GM23338 (cell line): ENCODE measurements around the gene DDX20. TPM values are rescaled to one million over a fixed set of nuclear protein-coding genes. Genes with fewer than 3 reads are reported as not detected.

Experiments
- ATAC-seq: fragments of 200-7000 bp; cut with Tn5 transposase; 3 replicates; pipeline ENCODE4 v1.9.1; 2020
- DNase-seq: peaks from one replicate; pipeline ENCODE4 v3.0.0-alpha.2; 2015; ENCODE audit warnings: low spot score
- H2AFZ ChIP-seq: fragments of 200-600 bp; sonication (generic); 2 replicates; pipeline ENCODE4 v1.8.0; 2016; ENCODE audit warnings: antibody characterized with exemption, mild to moderate bottlenecking, moderate library complexity
- H3F3A ChIP-seq: fragments of 200-600 bp; sonication (generic); replicated peaks from 2 replicates; pipeline ENCODE4 v1.8.0; 2017; ENCODE audit warnings: antibody characterized with exemption, mixed run types, low read depth
- H3K27ac ChIP-seq: fragments of 200-600 bp; sonication (generic); 2 replicates; pipeline ENCODE4 v1.6.1; 2016; ENCODE audit warnings: low read depth
- H3K27me3 ChIP-seq: fragments of 200-600 bp; sonication (generic); 2 replicates; pipeline ENCODE4 v1.8.0; 2016; ENCODE audit warnings: mild to moderate bottlenecking, mixed run types, moderate library complexity; ENCODE audit not compliant: insufficient read depth
- H3K36me3 ChIP-seq: fragments of 200-600 bp; sonication (generic); 2 replicates; pipeline ENCODE4 v1.8.0; 2016; ENCODE audit warnings: mild to moderate bottlenecking; ENCODE audit not compliant: insufficient read depth
- H3K4me1 ChIP-seq: fragments of 200-600 bp; sonication (generic); 2 replicates; pipeline ENCODE4 v1.8.0; 2016; ENCODE audit warnings: mild to moderate bottlenecking, moderate library complexity; ENCODE audit not compliant: insufficient read depth
- H3K4me2 ChIP-seq: fragments of 200-600 bp; sonication (generic); 2 replicates; pipeline ENCODE4 v1.7.1; 2017; ENCODE audit warnings: mixed run types
- H3K4me3 ChIP-seq: fragments of 200-600 bp; sonication (generic); 2 replicates; pipeline ENCODE4 v1.6.1; 2016; ENCODE audit warnings: mixed run types
- H3K79me2 ChIP-seq: fragments of 200-600 bp; sonication (generic); replicated peaks from 2 replicates; pipeline ENCODE4 v1.8.0; 2017; ENCODE audit warnings: mild to moderate bottlenecking; ENCODE audit not compliant: insufficient read depth
- H3K9me2 ChIP-seq: fragments of 200-600 bp; sonication (generic); 2 replicates; pipeline ENCODE4 v1.8.0; 2017; ENCODE audit not compliant: insufficient read depth
- H4K20me1 ChIP-seq: fragments of 200-600 bp; sonication (generic); replicated peaks from 2 replicates; pipeline ENCODE4 v1.8.0; 2017; ENCODE audit warnings: mild to moderate bottlenecking; ENCODE audit not compliant: insufficient read depth
- H3K27ac Mint-ChIP-seq: 2 replicates; pipeline ENCODE4 v1.8.0; 2020; ENCODE audit warnings: inconsistent platforms, mild to moderate bottlenecking, moderate library complexity, mixed read lengths
- H3K27me3 Mint-ChIP-seq: 3 replicates; pipeline ENCODE4 v1.8.0; 2022; ENCODE audit warnings: low read depth, mild to moderate bottlenecking, moderate library complexity, mixed read lengths, inconsistent platforms; ENCODE audit not compliant: insufficient read depth, poor library complexity
- H3K36me3 Mint-ChIP-seq: 3 replicates; pipeline ENCODE4 v1.8.0; 2021; ENCODE audit warnings: low read depth, mild to moderate bottlenecking, inconsistent platforms, moderate library complexity, mixed read lengths
- H3K4me1 Mint-ChIP-seq: 3 replicates; pipeline ENCODE4 v1.8.0; 2020; ENCODE audit warnings: mild to moderate bottlenecking, inconsistent platforms, mixed read lengths
- H3K4me3 Mint-ChIP-seq: 3 replicates; pipeline ENCODE4 v1.8.0; 2021; ENCODE audit warnings: moderate library complexity, mild to moderate bottlenecking, inconsistent platforms, mixed read lengths
- H3K9me3 Mint-ChIP-seq: 3 replicates; pipeline ENCODE4 v1.8.0; 2020; ENCODE audit warnings: moderate library complexity, mild to moderate bottlenecking, inconsistent platforms, mixed read lengths
- CREB1 ChIP-seq: fragments of 250-450 bp; sonication (Bioruptor Pico); IDR thresholded peaks from 2 replicates; pipeline ENCODE4 v1.5.0; 2020; ENCODE audit warnings: low read depth, mild to moderate bottlenecking, moderate library complexity
- CTCF ChIP-seq, 2 experiments: fragments of 200-600 bp in 1 of 2; sonication (generic) in 1 of 2; conservative IDR thresholded peaks; 2 replicates each; pipeline versions ENCODE4 v1.5.1 to v1.6.1; 2016 to 2017; ENCODE audit warnings: antibody characterized with exemption in 2 of 2, low read depth in 2 of 2, mild to moderate bottlenecking in 2 of 2, moderate library complexity in 1 of 2
- ETS1 ChIP-seq: IDR thresholded peaks from 2 replicates; pipeline ENCODE4 v1.6.1; 2016; ENCODE audit warnings: antibody characterized with exemption
- EZH2 ChIP-seq: fragments of 200-600 bp; sonication (generic); IDR thresholded peaks from one replicate; pipeline ENCODE4 v1.8.0; 2017; ENCODE audit warnings: antibody characterized with exemption, mild to moderate bottlenecking, low read depth; ENCODE audit not compliant: unreplicated experiment
- EZH2phosphoT487 ChIP-seq: fragments of 200-600 bp; sonication (generic); IDR thresholded peaks from one replicate; pipeline ENCODE4 v1.8.1; 2018; ENCODE audit warnings: antibody characterized with exemption; ENCODE audit not compliant: unreplicated experiment
- JUNB ChIP-seq: IDR thresholded peaks from one replicate; pipeline ENCODE4 v1.6.1; 2016; ENCODE audit warnings: antibody characterized with exemption; ENCODE audit not compliant: unreplicated experiment
- NANOG ChIP-seq: IDR thresholded peaks from 2 replicates; pipeline ENCODE4 v1.6.1; 2016; ENCODE audit warnings: antibody characterized with exemption, borderline replicate concordance
- POLR2AphosphoS5 ChIP-seq: IDR thresholded peaks from 2 replicates; pipeline ENCODE4 v1.6.1; 2016; ENCODE audit warnings: antibody characterized with exemption, low read depth
- REST ChIP-seq: IDR thresholded peaks from one replicate; pipeline ENCODE4 v1.6.1; 2018; ENCODE audit warnings: antibody characterized with exemption; ENCODE audit not compliant: unreplicated experiment
- STAT1 ChIP-seq: IDR thresholded peaks from one replicate; pipeline ENCODE4 v1.6.1; 2016; ENCODE audit warnings: antibody characterized with exemption; ENCODE audit not compliant: unreplicated experiment
- ZNF114 ChIP-seq: fragments of 250-450 bp; sonication (Bioruptor Pico); IDR thresholded peaks from 2 replicates; pipeline ENCODE4 v1.5.0; 2020; ENCODE audit warnings: mild to moderate bottlenecking, moderate library complexity
- ZNF331 ChIP-seq: fragments of 250-450 bp; sonication (Bioruptor Pico); IDR thresholded peaks from 2 replicates; pipeline ENCODE4 v1.5.0; 2020; ENCODE audit warnings: low read depth, mild to moderate bottlenecking, moderate library complexity
- ZNF462 ChIP-seq: fragments of 250-450 bp; sonication (Bioruptor Pico); IDR thresholded peaks from 2 replicates; pipeline ENCODE4 v1.5.0; 2020; ENCODE audit warnings: mild to moderate bottlenecking, moderate library complexity
- polyA plus RNA-seq: library from polyadenylated mRNA; unstranded; fragments of >200 nt; fragmentation: Nextera tagmentation; extraction: Ambion mirVana; gene quantifications from 2 replicates; pipeline ENCODE4 v1.2.1, GENCODE V29; 2016
- total RNA-seq: library from RNA; depleted of rRNA; stranded (reverse); fragments of >200 nt; shearing (Covaris generic); gene quantifications from 2 replicates; pipeline ENCODE4 v1.2.3, GENCODE V29; 2014

The DDX20 gene
- total and polyA plus RNA-seq, 2 experiments from 2014 or later = 11.9 to 54.4 TPM

GRCh38 chr1:111770916-111771315 lies 15.2 kb downstream of the DDX20 start (continued):
- TF ChIP-seq CREB1 (no peak), EZH2 (no peak), CTCF (conservative IDR thresholded peaks at IDR 0.05; ENCODE audit: low read depth in 2 of 2) (no peak), JUNB (no peak), REST (no peak), POLR2AphosphoS5 (no peak), ZNF331 (no peak), ETS1 (no peak)

GRCh38 chr1:111775966-111776365 lies 20.3 kb downstream of the DDX20 start:
- no peak overlapping the region for H3K27ac ChIP-seq
- H3K9me3 Mint-ChIP-seq = no peaks in the 10 kb centered on the region; the same call in 1 of the 3 replicates
- peaks cover 15% of the 10 kb centered on the region for H3K9me2 ChIP-seq
- H3K79me2 ChIP-seq = no peaks in the 10 kb centered on the region
- ATAC-seq (no peak), DNase-seq (no peak)
- H3K27me3 Mint-ChIP-seq = peaks cover 1% of the 10 kb centered on the region
- peaks cover 25% of the 10 kb centered on the region; the same call in 2 of the 3 replicates for H3K4me1 Mint-ChIP-seq
- H3K27me3 ChIP-seq = no peaks in the 10 kb centered on the region
- H2AFZ ChIP-seq = no peak overlapping the region
- H3K4me3 ChIP-seq = no peak overlapping the region
- H3K4me1 ChIP-seq = peaks cover 3% of the 10 kb centered on the region; the same call in 1 of the 2 replicates
- H3K4me3 Mint-ChIP-seq = no peak overlapping the region
- no peaks in the 10 kb centered on the region for H3F3A ChIP-seq
- H4K20me1 ChIP-seq = no peaks in the 10 kb centered on the region
- H3K36me3 Mint-ChIP-seq = no peaks in the 10 kb centered on the region
- no peak overlapping the region for H3K27ac Mint-ChIP-seq
- H3K36me3 ChIP-seq = no peaks in the 10 kb centered on the region
- H3K4me2 ChIP-seq = no peak overlapping the region
- TF ChIP-seq NANOG = no peak
- TF ChIP-seq STAT1 = no peak
- TF ChIP-seq ZNF462 (CRISPR knock-in tag) = no peak
- TF ChIP-seq ZNF331 = no peak
- no peak for TF ChIP-seq ZNF114 (CRISPR knock-in tag)
- no peak for TF ChIP-seq CREB1
- TF ChIP-seq EZH2 = no peak
- TF ChIP-seq EZH2phosphoT487 = no peak
